Glomerular endothelial cell (primary cell): Measurements from ENCODE around the gene SUN3. TPM values are rescaled to one million over a fixed set of nuclear protein-coding genes. Genes with fewer than 3 reads are reported as not detected.

ENCODE experiments used
- DNase-seq: peaks from one replicate; pipeline ENCODE4 v3.0.0-alpha.2; 2011; ENCODE audit warnings: low read depth, low spot score; ENCODE audit errors: extremely low read depth
- total RNA-seq: library from RNA; depleted of rRNA; stranded (reverse); fragments of >200 nt; gene quantifications from 2 replicates; pipeline ENCODE4 v1.2.3, GENCODE V29; 2015

Gene SUN3, protein sequence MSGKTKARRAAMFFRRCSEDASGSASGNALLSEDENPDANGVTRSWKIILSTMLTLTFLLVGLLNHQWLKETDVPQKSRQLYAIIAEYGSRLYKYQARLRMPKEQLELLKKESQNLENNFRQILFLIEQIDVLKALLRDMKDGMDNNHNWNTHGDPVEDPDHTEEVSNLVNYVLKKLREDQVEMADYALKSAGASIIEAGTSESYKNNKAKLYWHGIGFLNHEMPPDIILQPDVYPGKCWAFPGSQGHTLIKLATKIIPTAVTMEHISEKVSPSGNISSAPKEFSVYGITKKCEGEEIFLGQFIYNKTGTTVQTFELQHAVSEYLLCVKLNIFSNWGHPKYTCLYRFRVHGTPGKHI
- total RNA-seq, result 0.64 TPM in 1 of 2 replicates, not detected in the other

DNA sequence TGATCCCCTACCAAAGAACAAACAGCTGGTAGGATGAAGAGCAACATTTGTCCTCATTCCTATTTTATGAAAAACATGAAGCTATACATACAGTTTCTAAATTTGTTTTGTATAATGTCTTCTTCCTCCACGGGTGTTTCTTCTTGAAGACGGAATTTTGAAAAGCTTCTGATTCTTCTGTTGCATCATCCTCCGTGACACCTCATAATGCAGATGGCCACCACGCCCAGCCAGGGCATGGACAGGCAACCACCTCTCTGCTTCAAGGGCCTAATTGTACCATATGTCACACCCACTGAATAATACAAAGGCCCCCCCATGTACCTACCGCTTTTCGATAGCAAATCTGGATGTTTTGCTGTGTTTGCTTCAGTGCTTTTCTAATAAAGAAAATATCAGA is at the start of gene SUN3:
TSS of gene SUN3 (minus strand) at position 170 of the 400 bp plus-strand sequence. CDS start at position 1, 169 bp downstream.
- DNase-seq, result no peak

DNA sequence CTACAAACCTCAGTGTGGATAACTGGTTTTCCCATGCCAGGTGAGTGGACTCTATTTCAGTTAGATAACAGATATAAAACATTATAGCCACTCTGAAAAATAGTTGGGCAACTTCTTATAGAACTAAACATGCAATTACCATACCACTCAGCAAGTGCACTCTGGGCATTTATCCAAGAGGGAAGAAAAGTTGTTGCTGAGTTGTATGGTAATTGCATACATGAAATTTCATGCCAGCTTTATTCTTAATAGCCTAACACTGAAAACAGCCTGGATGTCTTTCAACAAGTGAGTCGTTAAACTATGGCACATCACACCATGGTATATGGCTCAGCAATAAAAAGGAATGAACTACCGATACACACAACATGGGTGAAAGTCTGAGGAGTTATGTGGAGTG is 49.6 kb upstream of the SUN3 start:
- no peak for DNase-seq

DNA sequence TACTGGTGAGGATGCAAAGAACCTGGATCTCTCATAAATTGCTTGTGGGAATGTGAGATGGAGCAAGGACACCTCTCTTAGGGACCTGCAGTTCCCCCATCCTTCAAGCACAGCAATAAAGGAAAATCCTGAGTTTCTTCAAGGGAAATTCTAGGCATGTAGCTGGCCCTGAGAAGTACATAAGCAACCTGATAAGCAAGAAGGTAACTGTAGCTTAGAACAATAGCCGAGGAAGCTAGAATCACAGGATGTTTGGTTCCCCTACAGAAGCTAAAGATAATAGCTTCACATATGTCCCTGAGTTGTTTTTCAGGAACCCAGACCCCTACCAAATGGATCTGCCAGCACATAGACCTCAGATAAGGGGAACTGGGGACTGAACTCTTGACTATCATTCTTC is 48.5 kb upstream of the SUN3 start:
- DNase-seq, result no peak

DNA sequence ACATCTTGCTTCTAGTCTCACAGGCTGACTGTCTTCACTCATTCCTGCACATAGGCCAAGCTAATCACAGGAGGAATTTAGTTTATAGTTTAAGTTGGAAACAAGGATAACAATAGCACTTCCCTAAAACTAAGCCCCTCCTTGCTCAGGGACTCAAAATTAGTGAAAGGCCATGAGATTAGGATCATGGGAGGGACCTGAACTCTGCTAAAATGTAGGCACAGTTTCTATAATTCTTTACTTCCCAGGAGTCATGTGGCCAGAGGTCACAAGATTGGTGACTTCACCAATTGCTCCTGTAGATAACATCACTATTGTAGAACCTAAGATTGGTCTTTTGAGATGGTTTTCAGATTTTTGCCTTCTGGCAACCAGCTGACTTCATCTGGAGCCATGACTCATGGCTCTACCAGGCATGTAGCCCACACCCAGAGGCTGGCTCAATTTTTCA is 45.3 kb upstream of the SUN3 start:
- DNase-seq, result no peak

DNA sequence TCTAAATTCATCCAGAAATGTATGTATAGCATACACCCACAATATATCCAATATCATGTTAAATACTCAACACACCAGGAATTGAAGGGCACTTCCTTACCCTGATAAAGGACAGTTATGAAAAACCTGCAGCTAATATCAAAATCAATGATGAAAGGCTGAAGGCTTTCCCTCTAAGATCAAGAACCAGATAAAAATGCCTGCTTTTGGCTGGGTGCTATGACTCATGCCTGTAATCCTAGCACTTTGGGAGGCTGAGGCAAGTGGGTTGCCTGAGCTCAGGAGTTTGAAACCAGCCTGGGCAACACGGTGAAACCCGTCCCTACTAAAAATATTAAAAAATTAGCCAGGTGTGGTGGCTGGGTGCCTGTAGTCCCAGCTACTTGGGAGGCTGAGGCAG is 38.6 kb upstream of the SUN3 start:
- DNase-seq, result no peak

DNA sequence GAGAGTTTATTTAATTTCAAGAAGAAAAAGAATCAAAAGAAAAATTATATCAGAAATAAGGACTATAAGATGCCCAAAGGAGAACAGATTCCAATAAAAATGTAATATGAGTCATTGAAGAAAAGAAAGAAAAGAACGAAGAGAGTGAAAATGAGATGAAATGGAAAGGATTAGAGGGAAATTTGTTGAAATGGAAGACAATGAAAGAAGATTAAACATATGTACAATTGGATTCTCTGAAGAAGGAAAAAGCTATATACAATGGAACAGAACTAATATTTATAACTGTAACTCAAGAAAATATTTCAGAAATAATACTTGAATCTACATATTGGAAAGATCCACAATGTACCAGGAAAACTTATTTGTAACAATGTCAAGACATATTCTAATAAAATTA is 35.1 kb upstream of the SUN3 start:
- DNase-seq, result no peak

DNA sequence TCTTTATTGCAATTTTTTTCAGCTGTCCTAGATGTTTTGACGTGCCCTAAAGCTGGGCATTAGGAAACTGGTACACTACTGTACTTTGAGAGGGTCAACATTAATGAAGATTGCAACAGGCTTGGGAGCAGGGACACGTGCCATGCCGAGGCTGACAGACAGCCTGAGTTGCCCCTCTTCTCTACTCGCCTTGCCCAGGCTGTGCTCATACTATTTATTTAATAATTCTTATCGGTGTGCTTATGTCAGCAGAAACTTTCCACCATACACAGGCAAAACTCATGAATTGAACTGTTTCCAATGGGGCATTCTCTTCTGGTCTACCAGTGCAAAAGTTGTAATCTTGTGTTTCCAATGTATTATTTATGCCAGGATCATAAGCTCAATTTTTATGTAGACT is 30.8 kb upstream of the SUN3 start:
- no peak for DNase-seq

DNA sequence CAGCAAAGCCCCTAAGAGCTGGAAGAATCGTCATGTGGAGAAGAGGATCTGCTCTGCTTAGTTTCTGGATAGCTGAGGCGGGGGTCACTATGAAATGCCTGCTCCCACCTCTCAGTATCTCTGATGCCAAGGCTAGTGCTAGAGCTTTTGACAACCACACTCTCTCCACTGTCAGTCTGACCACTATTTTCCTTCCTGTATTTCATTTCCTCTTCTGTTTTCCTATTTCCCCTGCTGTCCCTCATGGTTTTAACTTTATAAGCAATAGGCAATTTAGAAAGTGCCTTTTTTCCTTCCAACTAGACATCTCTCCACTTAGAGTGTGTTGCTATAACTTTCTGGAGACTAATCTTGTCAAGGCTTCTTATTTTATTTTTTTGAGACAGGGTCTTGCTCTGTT is 30.1 kb upstream of the SUN3 start:
- DNase-seq, result no peak

DNA sequence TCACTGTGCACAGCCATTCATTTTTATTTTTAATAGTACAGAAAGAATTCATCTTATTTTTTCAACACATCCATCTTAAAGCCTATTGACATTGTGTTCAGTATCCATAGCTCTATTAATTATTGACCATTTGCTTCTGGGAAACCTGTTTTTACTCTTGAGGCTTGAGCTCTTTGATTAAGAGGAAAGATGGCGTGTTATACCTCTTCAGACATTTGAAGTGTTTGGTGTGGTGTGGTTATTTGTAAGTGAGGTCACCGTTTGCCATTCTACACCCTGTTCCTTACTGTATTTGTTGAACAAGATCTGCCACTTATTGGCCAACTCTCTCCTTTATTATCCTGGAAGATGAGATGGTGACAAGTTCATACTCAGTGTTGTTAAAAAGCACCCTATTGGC is 24.8 kb upstream of the SUN3 start:
- DNase-seq, result no peak

DNA sequence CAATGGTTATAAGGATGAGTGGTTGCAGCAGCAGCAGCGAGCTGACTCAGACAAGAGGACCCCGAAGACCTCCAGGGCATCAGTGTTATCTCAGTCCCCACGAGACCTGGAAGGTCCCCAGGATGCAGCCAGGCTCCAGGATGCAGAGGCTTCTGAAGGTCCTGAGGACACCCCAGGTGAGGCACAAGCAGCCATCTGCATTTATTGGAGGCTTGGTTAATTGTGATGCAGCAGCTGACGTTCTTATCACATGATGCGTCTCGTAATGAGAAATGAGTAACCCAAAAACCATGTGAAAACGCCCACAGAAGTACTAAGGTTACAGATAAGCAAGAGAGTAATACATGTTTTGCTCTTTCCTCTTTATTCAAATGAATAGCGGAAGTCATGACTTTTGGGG is 23.8 kb upstream of the SUN3 start:
- no peak for DNase-seq

DNA sequence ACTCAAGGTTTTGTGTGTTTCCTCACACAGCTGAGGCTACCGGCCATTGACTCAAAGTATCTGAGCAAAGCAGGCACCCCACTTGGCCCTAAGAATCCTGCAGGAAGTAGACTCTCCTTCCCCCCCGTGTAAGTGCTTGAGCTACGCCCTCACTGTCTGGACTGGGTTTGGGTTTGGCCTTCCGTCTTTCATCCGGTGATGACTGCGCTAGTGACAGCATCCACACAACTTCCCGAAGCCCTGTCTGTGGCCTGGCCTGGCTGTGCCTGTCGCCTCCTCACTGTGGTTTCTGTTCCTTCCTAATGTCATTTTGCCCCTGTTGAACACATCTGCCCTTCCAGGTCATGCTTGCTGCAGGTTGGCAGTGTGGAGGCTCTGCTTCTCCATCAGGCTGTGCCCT is 20.9 kb upstream of the SUN3 start:
- no peak for DNase-seq

DNA sequence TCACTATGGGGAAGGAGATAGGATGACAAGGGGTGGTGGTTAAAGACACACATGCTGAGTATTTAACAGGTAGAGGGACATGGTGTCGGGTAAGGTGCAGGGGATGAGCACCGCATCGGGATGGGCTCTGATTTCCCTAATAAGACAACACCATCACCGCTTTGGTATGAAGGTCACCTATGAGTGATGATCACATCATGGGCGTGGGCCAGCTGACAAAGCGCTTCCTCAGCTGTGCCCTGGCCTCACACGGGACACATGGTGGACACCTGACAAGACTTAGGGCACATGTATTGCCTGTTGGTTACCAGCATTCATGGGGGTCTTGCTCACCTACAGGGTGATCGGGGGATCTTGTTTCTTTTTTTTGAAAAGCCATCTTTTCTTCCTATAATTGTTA is 19.2 kb upstream of the SUN3 start:
- DNase-seq, result no peak

DNA sequence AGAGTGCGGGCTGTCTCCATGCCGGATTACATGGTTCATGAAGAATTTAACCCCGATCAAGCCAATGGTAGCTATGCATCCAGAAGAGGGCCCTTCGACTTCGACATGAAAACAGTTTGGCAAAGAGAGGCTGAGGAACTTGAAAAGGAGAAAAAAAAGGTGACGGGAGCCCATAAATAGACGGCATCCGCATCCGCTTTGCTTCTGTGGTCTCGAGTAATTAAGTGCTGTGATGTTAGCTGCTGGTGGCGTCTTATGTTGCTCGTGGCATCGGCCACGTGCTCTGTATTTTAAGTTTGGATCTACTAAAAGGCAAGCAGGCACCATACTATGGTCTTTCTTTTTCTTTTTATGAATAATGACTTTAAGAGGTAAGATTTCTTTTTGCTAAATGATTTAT is 17.6 kb upstream of the SUN3 start:
- DNase-seq, result no peak

DNA sequence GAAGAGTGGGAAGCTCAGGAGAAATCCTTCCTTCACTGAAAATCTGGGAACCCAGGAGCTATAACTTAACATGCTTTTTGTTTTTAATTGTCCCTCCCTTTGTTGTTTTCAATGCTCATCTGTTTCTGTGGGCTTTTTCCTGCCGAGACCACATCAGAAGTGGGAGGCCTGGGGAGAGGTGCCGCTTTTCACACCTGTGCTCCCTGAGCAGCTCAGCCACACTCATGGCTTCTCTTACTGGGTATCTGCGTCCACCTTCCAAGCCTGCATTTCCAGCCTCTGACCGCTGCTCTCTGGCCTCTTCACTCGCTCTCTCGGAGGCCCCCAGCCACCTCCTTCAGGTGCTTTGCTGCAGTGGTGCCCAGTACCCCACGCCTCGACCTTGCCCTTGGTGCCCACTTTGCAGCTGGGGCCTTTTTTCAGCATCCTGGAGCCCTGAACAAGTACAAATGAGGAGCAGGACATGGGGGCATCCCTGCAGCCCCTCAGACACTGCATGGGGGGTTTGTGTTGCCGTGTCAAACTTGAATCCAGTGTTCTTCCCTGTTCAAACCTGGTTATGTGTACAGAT is 16.4 kb upstream of the SUN3 start:
- DNase-seq, result no peak

DNA sequence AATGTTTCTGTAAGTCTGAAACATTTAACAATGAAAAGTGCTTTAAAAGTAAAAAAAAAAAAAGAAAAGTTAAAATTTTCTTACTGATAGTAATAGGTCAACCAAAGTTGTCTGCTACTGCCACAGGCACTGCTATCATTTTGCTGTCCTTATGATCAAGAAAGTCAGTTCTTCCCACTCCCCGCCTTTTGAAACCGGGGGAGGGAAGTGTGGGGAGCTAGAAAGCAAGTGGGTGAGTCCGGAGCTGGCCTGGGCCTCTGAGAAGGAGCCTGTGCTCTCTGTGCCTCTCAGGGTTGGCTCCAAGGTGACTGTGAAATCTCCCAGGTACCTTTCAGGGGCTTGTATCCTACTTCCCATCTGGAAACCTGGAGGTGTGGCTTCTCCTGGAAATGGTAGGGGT is 13.7 kb upstream of the SUN3 start:
- no peak for DNase-seq

DNA sequence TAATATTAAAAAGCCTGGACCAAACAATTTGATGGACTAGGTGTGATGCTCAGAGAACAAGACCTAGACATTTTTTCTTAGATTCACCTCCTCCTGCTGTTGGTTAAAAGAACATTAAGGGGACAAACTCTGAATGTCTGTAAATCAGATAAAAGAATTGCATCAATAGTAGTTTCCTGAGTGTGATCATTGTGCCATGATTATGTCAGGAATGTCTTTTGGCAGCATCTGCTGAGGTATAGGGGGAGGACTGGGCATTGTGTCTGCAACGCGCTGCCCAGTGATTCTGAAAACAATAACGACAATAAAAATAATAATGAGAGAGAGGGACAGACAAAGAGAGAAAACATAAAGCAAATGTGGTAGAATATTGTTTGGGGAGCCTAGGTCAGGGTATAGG is 13.3 kb upstream of the SUN3 start:
- DNase-seq, result no peak

DNA sequence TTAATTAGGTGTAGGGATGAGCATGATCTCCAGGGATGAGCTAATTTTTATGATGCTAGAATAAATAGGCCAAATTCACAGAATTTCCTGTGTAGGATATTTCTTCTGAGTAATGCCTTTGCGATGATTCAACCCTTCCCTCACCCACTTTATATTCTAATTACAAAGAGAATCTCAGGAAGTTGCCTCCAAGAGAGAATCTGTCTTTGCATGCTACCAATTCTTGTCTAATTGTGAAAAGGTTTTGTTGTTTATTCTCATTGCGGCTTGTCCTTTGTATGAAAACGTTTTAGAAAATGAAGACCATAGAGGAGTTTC is 12.7 kb upstream of the SUN3 start:
- no peak for DNase-seq

DNA sequence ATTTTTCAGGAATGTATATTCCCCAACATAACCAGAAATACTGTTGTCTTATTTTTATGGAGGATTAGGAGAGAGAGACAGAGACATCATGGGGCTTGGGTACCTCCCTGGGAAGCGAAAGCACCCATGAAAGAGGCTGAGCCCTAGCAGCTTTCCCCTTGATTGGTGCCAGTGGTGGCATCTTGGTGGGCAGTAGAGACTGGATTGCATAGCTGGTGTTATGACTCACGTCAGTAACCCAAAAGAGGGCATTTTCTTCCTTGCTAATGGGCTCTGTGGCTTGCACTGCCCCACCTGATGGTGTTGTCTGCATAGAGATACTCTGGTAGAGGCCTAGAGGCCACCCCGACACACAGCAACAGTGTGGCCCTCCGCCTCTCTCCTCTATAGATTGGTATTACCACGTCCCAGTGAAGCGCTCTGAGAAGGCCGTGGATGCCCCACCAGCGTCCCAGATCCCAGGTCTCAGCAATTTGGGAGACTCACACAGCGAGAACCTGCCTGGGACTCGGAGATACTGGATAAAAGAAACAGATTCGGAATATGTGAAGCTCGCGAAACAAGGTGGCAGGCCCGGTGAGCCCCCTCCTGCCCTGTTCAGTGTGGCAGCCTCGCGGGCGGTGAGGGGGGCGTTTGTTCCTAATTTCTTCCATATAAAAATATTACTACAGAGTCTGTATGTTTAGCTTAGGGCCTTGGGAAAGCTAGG is 12.2 kb upstream of the SUN3 start:
- DNase-seq, result no peak

DNA sequence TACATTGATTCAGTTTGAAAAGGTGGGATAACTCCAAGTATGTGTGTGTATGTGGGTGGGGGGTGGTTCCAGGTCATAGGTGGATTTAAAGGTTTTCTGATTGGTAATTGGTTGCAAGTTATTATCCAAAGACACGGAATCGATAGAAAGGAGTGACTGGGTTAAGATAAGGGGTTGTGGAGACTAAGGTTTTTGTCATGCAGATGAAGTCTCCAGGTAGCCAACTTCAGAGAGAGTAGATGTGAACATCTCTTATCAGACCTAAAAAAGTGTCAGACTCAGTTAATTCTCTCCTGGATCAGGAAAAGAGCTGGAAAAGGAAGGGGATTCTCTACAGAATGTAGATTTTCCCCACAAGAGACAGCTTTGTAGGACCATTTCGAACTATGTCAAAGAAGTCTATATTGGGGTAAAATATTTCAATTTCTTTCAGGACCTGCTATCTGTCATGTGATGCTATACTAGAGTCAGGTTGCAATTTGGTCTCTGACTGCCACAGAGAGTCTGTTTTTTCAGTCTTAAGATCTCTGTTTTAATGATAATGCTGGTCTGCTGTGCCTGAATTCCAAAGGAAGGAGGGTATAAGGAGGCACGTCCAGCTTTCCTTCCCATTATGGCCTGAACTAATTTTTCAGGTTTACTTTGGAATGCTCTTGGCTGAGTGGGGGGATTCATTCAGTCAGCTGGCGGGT is 10.1 kb upstream of the SUN3 start:
- no peak for DNase-seq

DNA sequence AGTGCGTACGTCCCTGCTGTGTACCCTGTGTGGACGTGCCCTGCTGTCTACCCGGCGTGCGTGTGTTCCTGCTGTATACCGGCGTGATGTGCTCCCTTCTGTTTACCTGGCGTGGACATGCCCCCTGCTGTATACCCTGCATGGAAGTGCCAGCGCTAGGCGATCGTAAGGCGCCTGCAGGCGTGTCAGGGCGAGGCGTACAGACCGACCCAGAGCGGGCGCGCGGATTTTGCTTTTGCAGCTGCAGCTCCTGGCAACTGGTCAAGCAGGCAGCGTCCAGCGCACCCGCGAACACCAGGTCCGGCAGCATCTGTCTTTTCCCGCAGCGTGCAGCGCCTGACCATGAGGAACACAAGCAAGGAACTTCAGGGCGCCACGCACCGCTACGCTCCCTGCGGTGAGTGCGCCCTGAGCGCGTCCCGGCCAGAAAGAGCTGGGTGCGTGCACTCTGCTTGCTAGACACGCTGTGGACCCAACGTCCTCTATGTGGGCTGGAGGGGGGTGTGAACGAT is 7.1 kb upstream of the SUN3 start:
- DNase-seq, result no peak

DNA sequence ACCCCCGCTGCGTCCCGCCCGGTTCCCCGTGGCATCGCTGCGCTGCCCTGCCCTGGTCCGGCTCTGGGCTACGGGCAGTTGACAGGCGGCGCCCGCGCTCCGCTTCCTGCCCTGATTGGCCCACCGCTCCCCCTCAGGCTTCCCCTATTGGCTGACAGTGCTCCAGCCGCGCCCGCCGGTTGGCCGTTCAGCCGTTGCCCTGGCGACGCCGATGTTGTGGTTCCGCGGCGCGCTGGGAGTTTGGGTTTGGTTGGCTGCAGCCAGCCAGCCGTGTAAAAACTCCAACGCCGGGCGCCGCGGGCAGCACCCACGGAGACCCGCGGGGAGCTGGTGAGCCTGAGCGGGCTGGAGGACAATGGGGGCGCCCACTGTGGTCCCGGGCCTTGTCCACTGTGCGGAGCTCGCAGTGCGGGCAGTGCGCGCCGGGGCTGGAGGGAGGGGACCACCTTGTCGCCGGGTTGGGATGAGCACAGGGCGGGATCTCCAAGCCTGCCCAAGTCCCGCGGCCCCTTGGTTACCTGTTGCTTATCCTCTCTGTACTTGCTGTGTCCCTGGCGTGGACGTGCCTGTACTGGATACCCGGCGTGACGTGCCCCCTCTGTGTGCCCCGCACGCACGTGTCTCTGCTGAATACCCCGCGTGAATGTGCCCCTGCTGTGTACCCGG is 6.5 kb upstream of the SUN3 start, which contains the start of gene C7orf57:
TSS of gene C7orf57 (plus strand) at position 243 of the 666 bp plus-strand sequence. CDS start 766 bp downstream, outside the sequence.
- no peak for DNase-seq
